ENCODE data around the gene PRB2. TPM values are rescaled to one million over a fixed set of nuclear protein-coding genes. Genes with fewer than 3 reads are reported as not detected.
"Not testable (repeated sequence)": the region's sequence is repeated elsewhere in the genome, so short reads cannot be mapped to it uniquely, and the experiment has no call there.

The PRB2 gene
- total RNA-seq = not detected

- H3K36me3 Mint-ChIP-seq; H3K27ac Mint-ChIP-seq; H3K4me1 Mint-ChIP-seq (ENCODE audit: low read depth); POLR2A ChIA-PET; H3K27me3 Mint-ChIP-seq; H3K4me3 Mint-ChIP-seq; DNase-seq; intact Hi-C loops (cut with micrococcal nuclease); CTCF ChIA-PET; H3K9me3 Mint-ChIP-seq: not testable (repeated sequence)
These were observed at the start of gene PRB2 for GRCh38 chr12:11395467-11395866. Gene PRB2, minus strand, starts transcription at chr12:11395567. Its CDS starts 38 bp downstream, at chr12:11395529.

GRCh38 chr12:11437966-11438365 lies 42.6 kb upstream of the PRB2 start:
- no peaks in the 10 kb centered on the region for H3K27me3 Mint-ChIP-seq
- no peak overlapping the region for H3K27ac Mint-ChIP-seq
- no peaks in the 10 kb centered on the region for H3K4me1 Mint-ChIP-seq (ENCODE audit: low read depth)
- ChIA-PET POLR2A (no interaction called here), CTCF (interaction anchor here (0.7 kb wide), 1 partner anchor 643 kb away, joined by 6 read pairs; no protein-coding TSS in a partner anchor)
- intact Hi-C loops (cut with micrococcal nuclease) = no loop called here
- no peaks in the 10 kb centered on the region for H3K9me3 Mint-ChIP-seq
- no peak overlapping the region for H3K4me3 Mint-ChIP-seq
- DNase-seq = no peak
- no peaks in the 10 kb centered on the region for H3K36me3 Mint-ChIP-seq

GRCh38 chr12:11433664-11434063 lies 38.3 kb upstream of the PRB2 start:
- H3K9me3 Mint-ChIP-seq = no peaks in the 10 kb centered on the region
- ChIA-PET POLR2A (no interaction called here), CTCF (no interaction called here)
- no peaks in the 10 kb centered on the region for H3K36me3 Mint-ChIP-seq
- H3K27me3 Mint-ChIP-seq = peaks cover 5% of the 10 kb centered on the region
- H3K4me1 Mint-ChIP-seq (ENCODE audit: low read depth) = peaks cover 4% of the 10 kb centered on the region
- intact Hi-C loops (cut with micrococcal nuclease) = no loop called here
- DNase-seq = no peak
- no peak overlapping the region for H3K4me3 Mint-ChIP-seq
- H3K27ac Mint-ChIP-seq = no peak overlapping the region

GRCh38 chr12:11431486-11431885 lies 36.1 kb upstream of the PRB2 start:
- H3K27ac Mint-ChIP-seq = no peak overlapping the region
- intact Hi-C loops (cut with micrococcal nuclease) = no loop called here
- POLR2A ChIA-PET = no interaction called here
- peaks cover 4% of the 10 kb centered on the region for H3K4me1 Mint-ChIP-seq (ENCODE audit: low read depth)
- no peaks in the 10 kb centered on the region for H3K9me3 Mint-ChIP-seq
- H3K36me3 Mint-ChIP-seq = no peaks in the 10 kb centered on the region
- DNase-seq = no peak
- no peak overlapping the region for H3K4me3 Mint-ChIP-seq
- peaks cover 7% of the 10 kb centered on the region for H3K27me3 Mint-ChIP-seq
- CTCF ChIA-PET = no interaction called here

- ChIA-PET CTCF (no interaction called here), POLR2A (no interaction called here)
- no peak overlapping the region for H3K4me3 Mint-ChIP-seq
- H3K27ac Mint-ChIP-seq = no peak overlapping the region
- intact Hi-C loops (cut with micrococcal nuclease) = no loop called here
- H3K27me3 Mint-ChIP-seq = peaks cover 8% of the 10 kb centered on the region
- H3K36me3 Mint-ChIP-seq = no peaks in the 10 kb centered on the region
- peaks cover 3% of the 10 kb centered on the region for H3K9me3 Mint-ChIP-seq
- H3K4me1 Mint-ChIP-seq (ENCODE audit: low read depth) = peaks cover 3% of the 10 kb centered on the region
- no peak for DNase-seq
These were observed 32.0 kb upstream of the PRB2 start for GRCh38 chr12:11427341-11427740.

GRCh38 chr12:11412731-11413130 lies 17.4 kb upstream of the PRB2 start:
- Mint-ChIP-seq H3K4me3 (no peak overlapping the region), H3K27me3 (peaks cover 3% of the 10 kb centered on the region), H3K36me3 (no peaks in the 10 kb centered on the region), H3K9me3 (peaks cover 2% of the 10 kb centered on the region), H3K4me1 (ENCODE audit: low read depth) (no peaks in the 10 kb centered on the region), H3K27ac (no peak overlapping the region)
- ChIA-PET POLR2A (no interaction called here), CTCF (interaction anchor here (0.7 kb wide), 1 partner anchor 56 kb away, joined by 4 read pairs; no protein-coding TSS in a partner anchor)
- DNase-seq = no peak
- intact Hi-C loops (cut with micrococcal nuclease) = no loop called here

GRCh38 chr12:11408096-11408495 lies 12.7 kb upstream of the PRB2 start:
- H3K4me1 Mint-ChIP-seq (ENCODE audit: low read depth) = no peaks in the 10 kb centered on the region
- no peak for DNase-seq
- ChIA-PET CTCF (no interaction called here), POLR2A (no interaction called here)
- intact Hi-C loops (cut with micrococcal nuclease) = no loop called here
- H3K9me3 Mint-ChIP-seq = peaks cover 2% of the 10 kb centered on the region
- no peak overlapping the region for H3K27ac Mint-ChIP-seq
- H3K27me3 Mint-ChIP-seq = peaks cover 3% of the 10 kb centered on the region
- no peak overlapping the region for H3K4me3 Mint-ChIP-seq
- no peaks in the 10 kb centered on the region for H3K36me3 Mint-ChIP-seq

- intact Hi-C loops (cut with micrococcal nuclease) = no loop called here
- H3K27me3 Mint-ChIP-seq = peaks cover 3% of the 10 kb centered on the region
- no peak overlapping the region for H3K4me3 Mint-ChIP-seq
- H3K36me3 Mint-ChIP-seq = no peaks in the 10 kb centered on the region
- DNase-seq = no peak
- ChIA-PET CTCF (no interaction called here), POLR2A (no interaction called here)
- H3K4me1 Mint-ChIP-seq (ENCODE audit: low read depth) = no peaks in the 10 kb centered on the region
- no peak overlapping the region for H3K27ac Mint-ChIP-seq
- no peaks in the 10 kb centered on the region for H3K9me3 Mint-ChIP-seq
These were observed 2.0 kb upstream of the PRB2 start for GRCh38 chr12:11397366-11397765.

- POLR2A ChIA-PET; H3K27me3 Mint-ChIP-seq; H3K4me3 Mint-ChIP-seq; H3K4me1 Mint-ChIP-seq (ENCODE audit: low read depth); H3K36me3 Mint-ChIP-seq; H3K27ac Mint-ChIP-seq; DNase-seq; H3K9me3 Mint-ChIP-seq; CTCF ChIA-PET: not testable (repeated sequence)
- intact Hi-C loops (cut with micrococcal nuclease) = loop anchor here (2.0 kb wide), 1 partner anchor 35 kb away; no protein-coding TSS in a partner anchor
These were observed 3.9 kb downstream of the PRB2 start for GRCh38 chr12:11391456-11391855.

- intact Hi-C loops (cut with micrococcal nuclease); DNase-seq; H3K27ac Mint-ChIP-seq; POLR2A ChIA-PET; CTCF ChIA-PET; H3K4me3 Mint-ChIP-seq; H3K4me1 Mint-ChIP-seq (ENCODE audit: low read depth); H3K27me3 Mint-ChIP-seq: not testable (repeated sequence)
- peaks cover 48% of the 10 kb centered on the region for H3K9me3 Mint-ChIP-seq
- H3K36me3 Mint-ChIP-seq = peaks cover 15% of the 10 kb centered on the region
These were observed 17.9 kb downstream of the PRB2 start for GRCh38 chr12:11377420-11377819.

GRCh38 chr12:11361151-11361550 lies 34.2 kb downstream of the PRB2 start:
- ChIA-PET POLR2A (no interaction called here), CTCF (no interaction called here)
- Mint-ChIP-seq H3K27me3 (no peaks in the 10 kb centered on the region), H3K36me3 (no peaks in the 10 kb centered on the region), H3K4me3 (no peak overlapping the region), H3K4me1 (ENCODE audit: low read depth) (no peaks in the 10 kb centered on the region), H3K27ac (no peak overlapping the region), H3K9me3 (peaks cover 5% of the 10 kb centered on the region)
- no peak for DNase-seq
- intact Hi-C loops (cut with micrococcal nuclease) = no loop called here

- H3K27me3 Mint-ChIP-seq; POLR2A ChIA-PET; H3K9me3 Mint-ChIP-seq; H3K27ac Mint-ChIP-seq; H3K4me1 Mint-ChIP-seq (ENCODE audit: low read depth); CTCF ChIA-PET; H3K4me3 Mint-ChIP-seq; DNase-seq; H3K36me3 Mint-ChIP-seq; intact Hi-C loops (cut with micrococcal nuclease): not testable (repeated sequence)
These were observed 35.0 kb downstream of the PRB2 start for GRCh38 chr12:11360205-11360883.

GRCh38 chr12:11351736-11352135 lies 43.6 kb downstream of the PRB2 start:
- H3K36me3 Mint-ChIP-seq; H3K27ac Mint-ChIP-seq; POLR2A ChIA-PET; H3K27me3 Mint-ChIP-seq; H3K4me3 Mint-ChIP-seq; H3K9me3 Mint-ChIP-seq; CTCF ChIA-PET; DNase-seq; H3K4me1 Mint-ChIP-seq (ENCODE audit: low read depth); intact Hi-C loops (cut with micrococcal nuclease): not testable (repeated sequence)

Data from activated CD4-positive, alpha-beta memory T cell treated with anti-CD3 and anti-CD28 coated beads for 36 hours (primary cell).